OCI-LY1 (cell line): ENCODE data around the gene SCN8A.

Experiments used
- CTCF ChIP-seq: fragments of 200-600 bp; sonication (generic), shearing (Covaris generic); IDR thresholded peaks from 2 replicates; pipeline ENCODE4 v1.5.1; 2017; ENCODE audit warnings: mild to moderate bottlenecking, antibody characterized with exemption, low read length, moderate library complexity, mixed read lengths
- EZH2 ChIP-seq: fragments of 200-600 bp; sonication (generic), shearing (Covaris generic); IDR thresholded peaks from 2 replicates; pipeline ENCODE4 v1.8.0; 2017; ENCODE audit warnings: borderline replicate concordance, mixed run types, mild to moderate bottlenecking, antibody characterized with exemption, low read length, moderate library complexity, mixed read lengths

- no peak for TF ChIP-seq CTCF
- no peak for TF ChIP-seq EZH2
Observed at GRCh38 chr12:51825216-51825615, 234.2 kb downstream of the SCN8A start.
